Memory B cell (primary cell): Measurements from ENCODE around the gene LSAMP.

Experiments used
- ATAC-seq: fragments of 150-1000 bp; cut with Tn5 transposase; 2 replicates; pipeline ENCODE4 v1.10.0; 2021; ENCODE audit warnings: low read depth, mild to moderate bottlenecking, moderate library complexity
- DNase-seq, 2 donors: peaks; one replicate each; pipeline ENCODE4 v3.0.0; 2022; ENCODE audit warnings: low spot score in 2 of 2
- H3K27ac Mint-ChIP-seq: one replicate; pipeline ENCODE4 v1.8.0; 2022; ENCODE audit warnings: mild to moderate bottlenecking, moderate library complexity, mixed read lengths
- H3K27me3 Mint-ChIP-seq: one replicate; pipeline ENCODE4 v1.8.0; 2022; ENCODE audit warnings: mixed read lengths
- H3K36me3 Mint-ChIP-seq: one replicate; pipeline ENCODE4 v1.8.0; 2022; ENCODE audit warnings: mild to moderate bottlenecking, mixed read lengths
- H3K4me1 Mint-ChIP-seq: one replicate; pipeline ENCODE4 v1.8.0; 2022; ENCODE audit warnings: mixed read lengths
- H3K4me3 Mint-ChIP-seq: one replicate; pipeline ENCODE4 v1.8.0; 2022; ENCODE audit warnings: mild to moderate bottlenecking, moderate library complexity, mixed read lengths
- H3K9me3 Mint-ChIP-seq: one replicate; pipeline ENCODE4 v1.8.0; 2022; ENCODE audit warnings: mixed read lengths

Gene LSAMP

DNA sequence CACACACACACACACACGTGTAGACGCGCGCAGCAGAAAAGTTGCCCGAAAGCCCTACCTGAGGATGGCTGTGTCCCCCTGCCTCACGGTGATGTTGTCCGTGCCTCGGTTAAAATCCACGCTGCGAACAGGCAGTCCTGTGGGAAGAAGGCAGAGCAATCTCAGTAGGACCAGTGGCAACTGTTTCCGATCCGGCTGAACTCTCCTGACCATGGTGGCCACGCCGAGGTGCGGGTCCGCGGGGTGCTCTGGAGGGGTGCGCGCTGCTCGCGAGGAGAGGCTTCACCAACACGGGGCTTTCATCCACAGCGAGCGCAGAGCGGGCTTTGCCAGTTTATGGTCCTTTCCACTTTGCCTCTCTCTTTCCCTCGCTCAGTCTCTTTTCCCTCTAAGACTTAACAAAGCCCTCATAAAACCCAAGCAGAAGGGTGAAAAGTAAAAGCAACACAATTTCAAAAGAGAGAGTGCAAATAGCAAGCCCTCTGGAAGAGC lies 422 bp downstream of the LSAMP start:
- ATAC-seq = no peak
- H3K9me3 Mint-ChIP-seq = no peaks in the 10 kb centered on the region
- peaks cover 7% of the 10 kb centered on the region for H3K27me3 Mint-ChIP-seq
- peaks cover 1% of the 10 kb centered on the region for H3K36me3 Mint-ChIP-seq
- no peak overlapping the region for H3K27ac Mint-ChIP-seq
- no peaks in the 10 kb centered on the region for H3K4me1 Mint-ChIP-seq
- DNase-seq = no peak
- no peak overlapping the region for H3K4me3 Mint-ChIP-seq

DNA sequence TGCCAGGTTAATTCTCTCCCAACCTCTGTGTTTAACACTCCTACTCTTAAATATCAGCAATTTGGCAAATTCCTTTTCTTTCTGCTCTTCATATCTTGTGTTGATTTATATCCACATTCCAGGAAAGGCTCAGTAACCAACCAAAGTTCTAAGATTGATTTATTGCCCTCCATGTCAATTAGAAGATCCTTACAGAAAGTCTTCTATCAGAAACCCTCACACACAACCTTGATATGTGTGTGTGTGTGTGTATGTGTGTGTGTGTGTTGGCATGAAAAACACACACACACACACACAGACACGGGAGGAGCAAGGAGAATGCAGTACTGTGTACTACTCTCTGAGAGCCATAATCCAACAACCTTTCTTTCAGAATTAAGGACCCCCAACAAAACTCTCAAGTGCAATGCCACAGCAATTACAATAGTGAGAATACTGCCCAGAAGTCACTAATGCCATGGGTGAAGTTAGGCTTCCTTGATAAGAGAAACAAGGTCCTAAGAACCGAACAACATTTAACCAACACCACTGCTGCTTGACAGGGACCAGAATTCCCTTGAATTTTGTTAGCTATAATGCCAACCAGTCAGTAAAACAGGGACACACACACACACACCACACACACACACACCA lies 1.1 kb downstream of the LSAMP start:
- Mint-ChIP-seq H3K27ac (no peak overlapping the region), H3K4me1 (no peaks in the 10 kb centered on the region), H3K36me3 (peaks cover 1% of the 10 kb centered on the region), H3K9me3 (no peaks in the 10 kb centered on the region), H3K27me3 (peaks cover 7% of the 10 kb centered on the region), H3K4me3 (no peak overlapping the region)
- ATAC-seq (no peak), DNase-seq (no peak)

DNA sequence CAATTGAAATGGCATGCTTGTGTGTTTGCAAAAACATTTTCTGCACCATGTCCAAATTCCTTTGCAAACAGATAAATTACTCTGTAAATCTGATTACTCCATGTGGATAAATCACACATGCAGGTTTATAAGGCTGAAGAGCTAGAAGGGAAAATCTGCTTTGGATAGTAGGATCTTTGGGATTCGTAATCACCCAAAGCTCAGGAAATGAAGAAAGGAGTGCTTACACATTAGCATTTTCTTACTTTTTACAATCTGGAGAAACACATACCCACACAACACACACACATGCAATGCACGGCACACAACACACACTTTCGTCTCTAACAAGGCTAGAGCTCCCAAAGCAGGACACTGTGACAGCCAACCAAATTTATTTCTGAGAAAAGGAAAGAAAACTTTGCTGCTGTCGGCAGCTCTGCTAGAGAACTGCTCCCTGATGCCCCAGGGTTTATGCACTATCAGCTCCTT lies 2.1 kb downstream of the LSAMP start:
- no peak overlapping the region for H3K4me3 Mint-ChIP-seq
- H3K9me3 Mint-ChIP-seq = no peaks in the 10 kb centered on the region
- H3K27ac Mint-ChIP-seq = no peak overlapping the region
- no peak for DNase-seq
- peaks cover 1% of the 10 kb centered on the region for H3K36me3 Mint-ChIP-seq
- no peak for ATAC-seq
- no peaks in the 10 kb centered on the region for H3K4me1 Mint-ChIP-seq
- H3K27me3 Mint-ChIP-seq = peaks cover 7% of the 10 kb centered on the region

DNA sequence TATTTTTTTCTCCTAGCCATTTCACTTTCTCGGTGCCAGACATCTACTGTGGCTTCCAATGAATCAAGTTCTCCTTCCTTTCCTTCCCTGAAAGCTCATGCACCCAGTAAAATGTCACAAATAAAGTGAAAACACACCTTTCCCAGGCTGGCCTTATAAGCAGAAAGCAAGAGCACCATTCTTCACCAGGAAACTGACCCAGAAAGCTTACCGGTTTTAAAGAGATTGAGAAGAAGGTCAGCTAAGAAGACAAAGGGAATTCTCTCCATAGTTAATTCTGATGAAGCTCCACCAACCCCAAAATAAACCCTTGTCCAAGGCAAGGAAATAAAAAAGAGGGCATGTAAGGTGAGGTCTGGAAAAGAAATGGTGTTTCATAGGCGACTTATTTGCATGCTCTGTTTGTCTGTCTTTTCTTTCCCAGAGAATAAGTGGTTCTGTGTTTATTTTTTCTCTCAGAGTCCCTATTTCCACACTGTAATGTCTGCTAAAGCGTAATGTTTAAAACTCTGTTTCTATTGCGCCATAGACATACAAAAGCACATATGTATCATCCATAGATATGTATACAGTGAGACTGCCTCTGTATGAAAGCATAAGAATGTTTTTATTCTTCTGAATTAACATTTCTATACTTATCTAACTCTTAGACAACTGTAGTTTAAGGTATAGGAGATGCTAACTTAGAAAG lies 2.8 kb downstream of the LSAMP start:
- peaks cover 7% of the 10 kb centered on the region for H3K27me3 Mint-ChIP-seq

DNA sequence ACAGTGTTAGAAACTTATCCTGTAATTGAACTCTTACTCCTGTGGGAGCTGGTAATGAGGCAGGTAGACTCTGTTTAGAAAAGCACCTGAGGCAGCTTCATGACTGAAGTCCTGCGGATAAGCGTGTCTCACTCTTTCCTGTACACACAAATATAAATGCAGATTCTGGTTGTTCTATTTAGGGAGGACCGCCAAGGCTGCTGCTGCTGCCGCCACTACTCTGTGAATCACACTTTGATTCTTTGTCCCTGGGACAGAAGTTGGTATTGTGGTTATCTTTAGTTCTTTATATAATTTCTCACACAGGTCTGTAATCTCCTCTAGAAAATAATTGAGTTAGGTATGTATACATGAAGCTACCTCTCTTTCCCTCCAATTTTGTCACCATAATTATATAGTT lies 3.6 kb downstream of the LSAMP start:
- no peak overlapping the region for H3K4me3 Mint-ChIP-seq
- no peaks in the 10 kb centered on the region for H3K4me1 Mint-ChIP-seq
- H3K27ac Mint-ChIP-seq = no peak overlapping the region
- peaks cover 7% of the 10 kb centered on the region for H3K27me3 Mint-ChIP-seq
- no peak for DNase-seq
- peaks cover 2% of the 10 kb centered on the region for H3K9me3 Mint-ChIP-seq
- ATAC-seq = no peak
- H3K36me3 Mint-ChIP-seq = peaks cover 1% of the 10 kb centered on the region

More for the DNA sequence above, 2.8 kb downstream of the LSAMP start:
- ATAC-seq (no peak), DNase-seq (no peak)
- no peaks in the 10 kb centered on the region for H3K4me1 Mint-ChIP-seq
- peaks cover 1% of the 10 kb centered on the region for H3K36me3 Mint-ChIP-seq
- H3K27ac Mint-ChIP-seq = no peak overlapping the region
- no peak overlapping the region for H3K4me3 Mint-ChIP-seq
- peaks cover under 1% of the 10 kb centered on the region for H3K9me3 Mint-ChIP-seq

DNA sequence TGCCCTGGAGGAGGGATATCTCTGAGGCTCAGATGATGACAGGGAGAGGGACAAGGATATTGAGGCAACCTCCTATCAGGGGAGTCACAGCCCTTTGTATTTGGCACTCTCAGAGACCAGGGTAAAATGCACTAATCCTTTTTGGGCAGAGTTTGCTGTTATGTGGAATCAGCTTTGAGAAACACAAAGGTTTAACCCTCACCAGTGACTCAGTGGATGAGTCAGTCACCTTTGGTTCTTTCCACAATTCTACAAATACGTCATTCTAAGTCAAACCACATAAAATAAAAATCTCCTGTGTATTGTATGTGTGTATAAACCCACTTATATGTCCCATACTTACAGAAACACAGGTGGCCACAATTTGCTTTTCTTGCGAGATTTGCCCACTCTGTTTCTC lies 5.1 kb downstream of the LSAMP start:
- Mint-ChIP-seq H3K9me3 (peaks cover 2% of the 10 kb centered on the region), H3K4me3 (no peak overlapping the region), H3K27me3 (peaks cover 4% of the 10 kb centered on the region), H3K27ac (no peak overlapping the region), H3K36me3 (peaks cover 1% of the 10 kb centered on the region), H3K4me1 (no peaks in the 10 kb centered on the region)
- DNase-seq (no peak), ATAC-seq (no peak)

DNA sequence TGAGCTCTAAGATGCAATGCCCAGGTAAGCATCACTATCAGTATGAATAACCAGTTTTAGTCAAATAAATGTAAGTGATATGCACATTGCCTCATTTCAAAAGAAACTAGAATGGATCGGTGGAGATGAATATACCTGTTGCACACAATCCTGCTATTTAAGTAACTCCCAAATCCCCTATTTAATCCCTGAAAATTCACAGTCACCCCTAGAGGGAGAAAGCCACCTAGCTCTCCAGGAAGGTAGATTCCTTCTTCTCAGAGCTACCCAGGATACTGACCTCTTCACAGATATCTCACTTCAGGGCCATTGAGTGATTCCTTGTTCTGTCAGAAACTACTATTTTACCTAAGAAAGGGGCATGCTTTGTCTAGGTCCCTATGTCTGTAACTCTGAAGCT lies 11.7 kb downstream of the LSAMP start:
- no peak overlapping the region for H3K27ac Mint-ChIP-seq
- no peak overlapping the region for H3K4me3 Mint-ChIP-seq
- DNase-seq (no peak), ATAC-seq (no peak)
- no peaks in the 10 kb centered on the region for H3K4me1 Mint-ChIP-seq
- H3K36me3 Mint-ChIP-seq = no peaks in the 10 kb centered on the region
- no peaks in the 10 kb centered on the region for H3K27me3 Mint-ChIP-seq
- peaks cover 7% of the 10 kb centered on the region for H3K9me3 Mint-ChIP-seq

DNA sequence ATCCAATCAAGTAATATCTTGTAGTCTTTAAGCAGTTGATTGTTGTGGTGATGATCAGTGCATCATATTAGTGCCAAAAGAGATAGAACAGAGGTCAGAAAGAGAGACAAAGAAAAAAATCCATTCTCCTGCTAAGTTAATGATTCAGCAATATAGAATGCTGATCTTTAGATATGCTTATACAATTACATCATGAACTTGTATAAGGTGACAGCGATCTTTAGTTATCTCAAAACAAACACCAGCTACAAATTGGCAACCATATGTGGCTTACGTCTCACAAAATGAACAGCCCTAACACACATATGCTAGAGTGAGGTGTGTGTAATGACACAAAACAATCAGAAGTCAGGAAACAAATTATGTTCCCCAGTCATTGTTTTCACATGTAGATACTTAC lies 12.5 kb downstream of the LSAMP start:
- no peak for DNase-seq
- Mint-ChIP-seq H3K36me3 (no peaks in the 10 kb centered on the region), H3K4me3 (no peak overlapping the region), H3K9me3 (peaks cover 8% of the 10 kb centered on the region), H3K4me1 (no peaks in the 10 kb centered on the region), H3K27ac (no peak overlapping the region), H3K27me3 (no peaks in the 10 kb centered on the region)
- ATAC-seq = no peak

DNA sequence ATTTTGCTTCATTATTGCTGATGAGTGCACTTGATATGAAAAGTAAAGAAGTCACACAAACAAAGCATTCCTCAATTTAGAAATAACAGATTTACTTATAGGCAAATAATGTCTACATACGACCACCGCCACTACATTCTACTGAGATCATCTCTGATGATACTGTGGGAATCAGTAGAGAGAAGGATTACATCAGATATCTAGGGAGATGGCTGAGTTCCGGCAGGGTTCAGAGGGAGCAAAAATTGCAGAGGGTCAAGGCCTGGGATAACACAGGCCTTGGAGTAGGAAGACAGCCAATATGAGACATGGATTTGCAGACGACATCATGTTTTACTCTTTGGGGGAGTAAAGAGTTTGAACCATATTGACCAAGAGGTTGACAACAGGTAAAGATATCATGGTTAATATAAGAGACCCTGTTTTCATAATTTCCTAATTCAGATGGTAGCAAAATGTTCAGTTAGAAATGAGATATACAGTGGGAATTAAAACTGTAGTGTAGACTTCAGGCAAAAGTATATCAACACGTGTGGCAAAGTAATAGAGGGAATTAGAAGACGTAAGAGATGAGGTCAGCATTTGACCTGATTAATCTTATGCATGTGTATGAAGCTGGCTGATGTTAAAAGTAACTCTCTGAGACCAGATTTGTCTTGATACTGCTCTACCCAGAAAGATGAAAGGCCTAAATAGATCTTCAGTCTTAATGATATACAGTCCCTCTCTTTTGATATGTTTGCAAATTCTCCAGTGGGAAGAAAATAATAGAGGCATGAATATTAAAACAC lies 15.6 kb downstream of the LSAMP start:
- DNase-seq = no peak
- no peak for ATAC-seq
- Mint-ChIP-seq H3K36me3 (no peaks in the 10 kb centered on the region), H3K9me3 (peaks cover 6% of the 10 kb centered on the region), H3K4me1 (no peaks in the 10 kb centered on the region), H3K4me3 (no peak overlapping the region), H3K27ac (no peak overlapping the region), H3K27me3 (no peaks in the 10 kb centered on the region)

DNA sequence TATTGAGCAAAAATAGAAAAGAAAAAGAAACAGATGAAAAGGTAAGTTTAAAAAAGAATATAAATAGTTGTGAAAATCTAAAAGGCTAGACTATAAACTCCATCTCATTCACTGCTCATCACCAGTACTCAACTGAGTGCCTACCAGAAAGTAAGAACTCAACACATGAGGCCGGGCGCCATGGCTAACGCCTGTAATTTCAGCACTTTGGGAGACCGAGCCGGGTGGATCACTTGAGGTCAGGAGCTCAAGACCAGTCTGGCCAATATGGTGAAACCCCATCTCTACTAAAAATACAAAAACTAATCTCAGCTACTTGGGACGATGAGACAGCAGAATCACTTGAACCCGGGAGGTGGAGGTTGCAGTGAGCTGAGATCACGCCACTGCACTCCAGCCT lies 19.3 kb downstream of the LSAMP start:
- no peak overlapping the region for H3K27ac Mint-ChIP-seq
- no peaks in the 10 kb centered on the region for H3K27me3 Mint-ChIP-seq
- ATAC-seq = no peak
- peaks cover 6% of the 10 kb centered on the region for H3K9me3 Mint-ChIP-seq
- no peak overlapping the region for H3K4me3 Mint-ChIP-seq
- no peaks in the 10 kb centered on the region for H3K36me3 Mint-ChIP-seq
- DNase-seq = no peak
- H3K4me1 Mint-ChIP-seq = no peaks in the 10 kb centered on the region

DNA sequence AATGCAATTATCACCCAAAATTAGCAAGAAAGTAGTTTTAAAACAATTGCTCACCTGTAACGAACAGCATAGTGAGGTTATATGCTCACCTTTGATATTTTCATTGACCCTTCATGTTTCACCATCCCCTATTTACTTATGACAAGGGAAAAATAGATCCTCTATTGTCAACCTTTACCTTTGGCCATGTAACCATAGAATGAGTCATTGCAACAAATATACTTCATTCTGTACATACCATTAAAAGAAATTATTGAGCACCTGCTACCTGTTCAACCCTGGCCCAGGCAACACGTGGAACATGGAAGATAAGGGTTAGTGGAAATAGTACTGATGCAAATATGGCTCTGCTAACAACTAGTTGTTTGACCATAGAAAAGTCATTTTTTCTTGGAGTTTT lies 20.2 kb downstream of the LSAMP start:
- H3K27ac Mint-ChIP-seq = no peak overlapping the region
- ATAC-seq (no peak), DNase-seq (no peak)
- no peaks in the 10 kb centered on the region for H3K36me3 Mint-ChIP-seq
- no peak overlapping the region for H3K4me3 Mint-ChIP-seq
- no peaks in the 10 kb centered on the region for H3K27me3 Mint-ChIP-seq
- no peaks in the 10 kb centered on the region for H3K4me1 Mint-ChIP-seq
- peaks cover 6% of the 10 kb centered on the region for H3K9me3 Mint-ChIP-seq

DNA sequence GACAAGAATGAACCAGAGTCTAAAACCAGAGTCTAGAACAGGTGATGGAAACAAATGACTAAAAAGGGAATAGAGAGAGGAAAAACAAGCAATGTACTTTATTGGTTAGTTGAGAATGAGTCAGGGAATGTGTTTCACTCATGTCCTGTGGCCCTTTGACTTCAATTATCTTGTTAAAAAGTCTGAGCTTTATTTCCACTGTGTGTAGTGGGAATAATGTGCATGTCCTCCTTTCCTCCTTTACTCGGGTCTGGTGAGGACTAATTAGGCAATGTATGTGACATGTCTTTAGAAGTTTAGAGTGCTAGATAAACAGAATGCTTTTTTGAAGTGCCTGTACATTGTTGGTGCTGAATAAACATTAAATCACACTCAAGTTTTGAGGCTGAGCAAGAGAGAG lies 21.3 kb downstream of the LSAMP start:
- no peak overlapping the region for H3K27ac Mint-ChIP-seq
- no peaks in the 10 kb centered on the region for H3K36me3 Mint-ChIP-seq
- no peaks in the 10 kb centered on the region for H3K27me3 Mint-ChIP-seq
- H3K9me3 Mint-ChIP-seq = peaks cover 6% of the 10 kb centered on the region
- DNase-seq (no peak), ATAC-seq (no peak)
- H3K4me3 Mint-ChIP-seq = no peak overlapping the region
- no peaks in the 10 kb centered on the region for H3K4me1 Mint-ChIP-seq

DNA sequence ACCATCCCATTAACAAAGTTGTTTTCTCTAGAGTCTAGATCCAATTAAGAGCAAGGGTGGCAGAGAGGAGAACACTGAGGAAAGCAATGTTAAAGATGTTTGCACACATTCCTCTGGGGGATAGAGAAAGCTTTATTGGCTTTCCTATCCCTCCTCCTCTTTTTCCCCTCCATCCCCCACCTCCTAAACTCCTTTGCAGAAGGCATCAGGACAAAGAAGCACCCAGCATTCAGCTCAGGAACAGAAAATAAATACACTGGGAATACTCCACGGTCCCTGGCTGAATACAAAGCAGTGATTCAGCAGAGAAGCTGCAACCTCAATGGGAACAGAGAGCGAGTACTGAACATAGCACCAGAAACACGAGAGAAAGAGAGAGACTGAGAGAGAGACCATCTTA lies 21.9 kb downstream of the LSAMP start:
- no peak overlapping the region for H3K4me3 Mint-ChIP-seq
- peaks cover 6% of the 10 kb centered on the region for H3K9me3 Mint-ChIP-seq
- no peaks in the 10 kb centered on the region for H3K4me1 Mint-ChIP-seq
- DNase-seq (no peak), ATAC-seq (no peak)
- no peaks in the 10 kb centered on the region for H3K36me3 Mint-ChIP-seq
- H3K27me3 Mint-ChIP-seq = no peaks in the 10 kb centered on the region
- no peak overlapping the region for H3K27ac Mint-ChIP-seq

DNA sequence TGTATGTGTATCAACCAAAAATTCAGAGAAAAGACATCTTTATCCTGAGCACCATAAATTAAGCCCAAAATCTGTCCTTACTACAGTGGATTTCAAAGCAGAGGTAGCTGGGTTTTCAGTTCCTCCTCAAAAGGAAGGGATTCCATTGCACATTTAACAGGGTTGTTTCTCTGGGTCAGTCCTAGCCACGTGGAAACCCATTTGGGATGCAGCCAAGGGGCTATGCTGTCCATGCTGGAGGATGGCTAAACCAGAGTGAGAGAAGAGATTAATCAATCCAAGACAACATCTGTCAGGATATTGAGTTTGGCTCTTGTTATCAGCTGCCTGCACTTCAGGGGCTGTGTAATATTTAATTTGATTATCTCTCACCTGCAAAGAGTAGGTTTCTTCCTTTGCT lies 28.1 kb downstream of the LSAMP start:
- Mint-ChIP-seq H3K27ac (no peak overlapping the region), H3K4me3 (no peak overlapping the region), H3K9me3 (peaks cover 3% of the 10 kb centered on the region), H3K36me3 (no peaks in the 10 kb centered on the region), H3K27me3 (no peaks in the 10 kb centered on the region), H3K4me1 (no peaks in the 10 kb centered on the region)
- DNase-seq = no peak
- ATAC-seq = no peak
